HG03460 (cell line): ENCODE data around the gene CCDC17.

Source experiments
- ATAC-seq: cut with Tn5 transposase; IDR thresholded peaks from one replicate; pipeline ENCODE4 v1.9.1; 2021; ENCODE audit not compliant: unreplicated experiment

CCDC17 gene

GRCh38 chr1:45623972-45624371 lies at the start of gene CCDC17:
Gene CCDC17, minus strand, starts transcription at chr1:45624054. Its CDS starts 145 bp downstream, at chr1:45623909.
- no peak for ATAC-seq

GRCh38 chr1:45669859-45670655 lies 46.2 kb upstream of the CCDC17 start:
- ATAC-seq: no peak

- no peak for ATAC-seq
Observed at GRCh38 chr1:45669379-45669778, 45.5 kb upstream of the CCDC17 start.

- no peak for ATAC-seq
Observed at GRCh38 chr1:45668526-45668925, 44.7 kb upstream of the CCDC17 start.

- ATAC-seq: no peak
Observed at GRCh38 chr1:45667321-45668111, 43.7 kb upstream of the CCDC17 start.

- ATAC-seq: no peak
Observed at GRCh38 chr1:45666836-45667235, 43.0 kb upstream of the CCDC17 start.

- no peak for ATAC-seq
Observed at GRCh38 chr1:45660336-45660735, 36.5 kb upstream of the CCDC17 start.

GRCh38 chr1:45659222-45659621 lies 35.4 kb upstream of the CCDC17 start:
- ATAC-seq: no peak

GRCh38 chr1:45658171-45658570 lies 34.3 kb upstream of the CCDC17 start:
- no peak for ATAC-seq

- no peak for ATAC-seq
Observed at GRCh38 chr1:45656573-45657226, 32.8 kb upstream of the CCDC17 start.

GRCh38 chr1:45654540-45655280 lies 30.9 kb upstream of the CCDC17 start:
- no peak for ATAC-seq

GRCh38 chr1:45647248-45648021 lies 23.6 kb upstream of the CCDC17 start:
- ATAC-seq: no peak

- ATAC-seq: no peak
Observed at GRCh38 chr1:45644661-45645060, 20.8 kb upstream of the CCDC17 start.

- no peak for ATAC-seq
Observed at GRCh38 chr1:45643978-45644377, 20.1 kb upstream of the CCDC17 start.

- ATAC-seq: no peak
Observed at GRCh38 chr1:45643321-45643720, 19.5 kb upstream of the CCDC17 start.

GRCh38 chr1:45640293-45640692 lies 16.4 kb upstream of the CCDC17 start:
- no peak for ATAC-seq

GRCh38 chr1:45635211-45635610 lies 11.4 kb upstream of the CCDC17 start:
- ATAC-seq: no peak

GRCh38 chr1:45630429-45630828 lies 6.6 kb upstream of the CCDC17 start:
- ATAC-seq: no peak

- no peak for ATAC-seq
Observed at GRCh38 chr1:45629035-45629434, 5.2 kb upstream of the CCDC17 start.
